Measurements from ENCODE around the gene PRSS22. TPM values are rescaled to one million over a fixed set of nuclear protein-coding genes. Genes with fewer than 3 reads are reported as not detected.

The PRSS22 gene
- total RNA-seq, 2 donors from 2014 or later: 5.0 to 6.2 TPM

DNA sequence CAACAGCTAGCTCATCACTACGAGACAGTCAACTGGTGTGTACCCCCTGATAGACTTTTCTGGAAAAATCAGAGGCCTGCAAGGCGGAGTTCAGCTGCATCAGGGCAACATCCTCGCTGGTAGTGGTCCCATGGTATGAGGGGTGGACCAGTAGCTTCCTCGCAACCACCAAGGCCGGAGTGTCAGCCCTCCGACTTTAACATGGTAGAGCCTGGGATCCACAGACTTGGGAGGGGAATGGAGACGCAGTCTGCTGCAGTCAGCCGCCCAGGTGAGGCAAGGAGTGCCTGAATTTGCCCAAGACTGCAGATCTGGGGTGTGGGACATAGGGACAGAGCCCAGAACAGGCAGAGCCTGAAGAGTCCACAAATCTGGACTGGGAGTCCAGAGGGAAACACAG is 14.4 kb downstream of the PRSS22 start:
- Histone ChIP-seq H3K27ac (ENCODE audit: low read depth, low read length) (no peak overlapping the region), H3K4me3 (ENCODE audit: low read length) (no peak overlapping the region), H3K36me3 (ENCODE audit: control insufficient read depth, insufficient read depth, low read length) (no peaks in the 10 kb centered on the region), H3K27me3 (ENCODE audit: control insufficient read depth, insufficient read depth, low read length, poor library complexity, severe bottlenecking) (no peaks in the 10 kb centered on the region), H3K4me1 (ENCODE audit: control insufficient read depth, insufficient read depth, low read length) (peaks cover 5% of the 10 kb centered on the region), H3K9ac (ENCODE audit: extremely low read depth, low read length, poor library complexity, severe bottlenecking) (no peak overlapping the region), H3K9me3 (ENCODE audit: control insufficient read depth, low read length) (peaks cover 8% of the 10 kb centered on the region)
- WGBS, 2 experiments (ENCODE audit: insufficient coverage in 1 of 2, insufficient read length in 1 of 2): 91% methylated on average over 7 to 8 of the region's 8 CpGs
- H3K27ac Mint-ChIP-seq: no peak overlapping the region
- peaks cover 16% of the 10 kb centered on the region for H3K4me1 Mint-ChIP-seq
- no peaks in the 10 kb centered on the region for H3K36me3 Mint-ChIP-seq (ENCODE audit: low read depth)
- H3K4me3 Mint-ChIP-seq: no peak overlapping the region
- TF ChIP-seq, protein P1, sequence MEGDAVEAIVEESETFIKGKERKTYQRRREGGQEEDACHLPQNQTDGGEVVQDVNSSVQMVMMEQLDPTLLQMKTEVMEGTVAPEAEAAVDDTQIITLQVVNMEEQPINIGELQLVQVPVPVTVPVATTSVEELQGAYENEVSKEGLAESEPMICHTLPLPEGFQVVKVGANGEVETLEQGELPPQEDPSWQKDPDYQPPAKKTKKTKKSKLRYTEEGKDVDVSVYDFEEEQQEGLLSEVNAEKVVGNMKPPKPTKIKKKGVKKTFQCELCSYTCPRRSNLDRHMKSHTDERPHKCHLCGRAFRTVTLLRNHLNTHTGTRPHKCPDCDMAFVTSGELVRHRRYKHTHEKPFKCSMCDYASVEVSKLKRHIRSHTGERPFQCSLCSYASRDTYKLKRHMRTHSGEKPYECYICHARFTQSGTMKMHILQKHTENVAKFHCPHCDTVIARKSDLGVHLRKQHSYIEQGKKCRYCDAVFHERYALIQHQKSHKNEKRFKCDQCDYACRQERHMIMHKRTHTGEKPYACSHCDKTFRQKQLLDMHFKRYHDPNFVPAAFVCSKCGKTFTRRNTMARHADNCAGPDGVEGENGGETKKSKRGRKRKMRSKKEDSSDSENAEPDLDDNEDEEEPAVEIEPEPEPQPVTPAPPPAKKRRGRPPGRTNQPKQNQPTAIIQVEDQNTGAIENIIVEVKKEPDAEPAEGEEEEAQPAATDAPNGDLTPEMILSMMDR (conservative IDR thresholded peaks at IDR 0.05): no peak
- DNase-seq: peak; percentile 43
- peaks cover 8% of the 10 kb centered on the region for H3K27me3 Mint-ChIP-seq (ENCODE audit: insufficient read depth)
- peaks cover 12% of the 10 kb centered on the region for H3K9me3 Mint-ChIP-seq

DNA sequence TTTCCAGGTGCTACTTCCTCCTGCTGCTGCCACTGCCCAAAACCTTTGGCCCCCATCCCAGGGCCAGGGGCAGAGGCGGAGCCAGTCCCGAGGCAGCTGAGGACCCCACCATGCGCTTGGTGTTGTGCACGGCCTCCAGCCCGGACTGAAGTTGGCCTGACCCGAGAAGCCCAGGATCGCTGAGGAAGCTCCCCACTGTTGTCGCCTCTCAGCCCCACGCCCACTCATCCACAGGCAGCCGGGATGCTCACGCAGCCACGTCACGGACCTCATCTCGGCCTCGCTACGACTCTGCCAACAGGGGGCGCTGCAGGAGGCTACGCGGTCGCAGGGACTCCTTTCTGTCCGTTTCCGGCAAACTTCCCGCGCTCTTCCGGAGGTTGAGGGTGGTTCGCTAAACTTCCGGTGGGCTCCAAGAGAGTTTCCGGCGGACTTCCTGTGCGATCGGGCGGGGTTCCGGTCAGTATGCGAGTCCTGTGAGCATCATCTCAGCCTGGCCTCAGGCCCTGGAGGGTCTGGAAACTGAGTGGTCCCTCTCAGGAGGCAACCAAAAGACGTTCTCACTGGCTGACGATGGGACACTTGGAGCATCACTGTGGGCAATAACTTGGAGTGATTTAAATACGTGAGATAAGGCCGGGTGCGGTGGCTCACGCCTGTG is 15.5 kb downstream of the PRSS22 start:
- Histone ChIP-seq H3K4me1 (ENCODE audit: control insufficient read depth, insufficient read depth, low read length) (peaks cover 5% of the 10 kb centered on the region), H3K27ac (ENCODE audit: low read depth, low read length) (no peak overlapping the region), H3K36me3 (ENCODE audit: control insufficient read depth, insufficient read depth, low read length) (no peaks in the 10 kb centered on the region), H3K27me3 (ENCODE audit: control insufficient read depth, insufficient read depth, low read length, poor library complexity, severe bottlenecking) (no peaks in the 10 kb centered on the region), H3K4me3 (ENCODE audit: low read length) (no peak overlapping the region), H3K9ac (ENCODE audit: extremely low read depth, low read length, poor library complexity, severe bottlenecking) (no peak overlapping the region), H3K9me3 (ENCODE audit: control insufficient read depth, low read length) (no peaks in the 10 kb centered on the region)
- H3K27ac Mint-ChIP-seq: no peak overlapping the region
- WGBS, 2 experiments (ENCODE audit: insufficient coverage in 1 of 2, insufficient read length in 1 of 2): 78 to 85% methylated on average over 31 to 40 of the region's 40 CpGs
- peaks cover 8% of the 10 kb centered on the region for H3K27me3 Mint-ChIP-seq (ENCODE audit: insufficient read depth)
- peaks cover 16% of the 10 kb centered on the region for H3K4me1 Mint-ChIP-seq
- peak; percentile 88 for DNase-seq
- H3K36me3 Mint-ChIP-seq (ENCODE audit: low read depth): no peaks in the 10 kb centered on the region
- peaks cover 8% of the 10 kb centered on the region for H3K9me3 Mint-ChIP-seq
- TF ChIP-seq, protein P1 (conservative IDR thresholded peaks at IDR 0.05): peak; percentile 79
- no peak overlapping the region for H3K4me3 Mint-ChIP-seq

- H3K27ac ChIP-seq (ENCODE audit: low read depth, low read length): no peak overlapping the region
- H3K36me3 ChIP-seq (ENCODE audit: control insufficient read depth, insufficient read depth, low read length): no peaks in the 10 kb centered on the region
- no peak overlapping the region for H3K4me3 ChIP-seq (ENCODE audit: low read length)
- Mint-ChIP-seq H3K27me3 (ENCODE audit: insufficient read depth) (peaks cover 8% of the 10 kb centered on the region), H3K36me3 (ENCODE audit: low read depth) (no peaks in the 10 kb centered on the region), H3K9me3 (peaks cover 4% of the 10 kb centered on the region), H3K4me1 (peaks cover 10% of the 10 kb centered on the region), H3K4me3 (no peak overlapping the region), H3K27ac (no peak overlapping the region)
- WGBS, 2 experiments (ENCODE audit: insufficient coverage in 1 of 2, insufficient read length in 1 of 2): 88 to 89% methylated on average over 6 to 18 of the region's 18 CpGs
- no peaks in the 10 kb centered on the region for H3K9me3 ChIP-seq (ENCODE audit: control insufficient read depth, low read length)
- TF ChIP-seq, protein P1 (conservative IDR thresholded peaks at IDR 0.05): no peak
- H3K27me3 ChIP-seq (ENCODE audit: control insufficient read depth, insufficient read depth, low read length, poor library complexity, severe bottlenecking): no peaks in the 10 kb centered on the region
- H3K4me1 ChIP-seq (ENCODE audit: control insufficient read depth, insufficient read depth, low read length): no peaks in the 10 kb centered on the region
- no peak overlapping the region for H3K9ac ChIP-seq (ENCODE audit: extremely low read depth, low read length, poor library complexity, severe bottlenecking)
- no peak for DNase-seq
Observed at GRCh38 chr16:2841606-2842339, 16.2 kb downstream of the PRSS22 start.
